Testis (tissue), 3 donors: ENCODE data around the gene MACROD2. TPM values are rescaled to one million over a fixed set of nuclear protein-coding genes. Genes with fewer than 3 reads are reported as not detected.

Experiments used
- DNase-seq: peaks from one replicate; pipeline ENCODE4 v3.0.0-alpha.2; 2019
- H3K27ac ChIP-seq, 2 donors: fragments of 200-600 bp; sonication (generic); one replicate each; pipeline ENCODE4 v1.5.1; 2019
- H3K27me3 ChIP-seq: fragments of 200-600 bp; sonication (generic); one replicate; pipeline ENCODE4 v1.5.1; 2019
- H3K36me3 ChIP-seq: fragments of 200-600 bp; sonication (generic); one replicate; pipeline ENCODE4 v1.5.1; 2017; ENCODE audit warnings: low read depth; ENCODE audit errors: missing control alignments
- H3K4me1 ChIP-seq: fragments of 200-600 bp; sonication (generic); one replicate; pipeline ENCODE4 v1.5.1; 2019
- H3K4me3 ChIP-seq, 2 donors: fragments of 200-600 bp; sonication (generic); one replicate each; pipeline ENCODE4 v1.5.1; 2017 to 2019
- H3K9me3 ChIP-seq: fragments of 200-600 bp; sonication (generic); one replicate; pipeline ENCODE4 v1.5.1; 2017
- POLR2A ChIP-seq: fragments of 450-650 bp; IDR thresholded peaks from one replicate; pipeline ENCODE4 v1.6.1; 2017; ENCODE audit warnings: antibody characterized with exemption, mild to moderate bottlenecking, moderate library complexity
- WGBS, 2 donors: methylation state at CpG; one replicate each; pipeline ENCODE4 v1.1.5; 2018; 5-methylcytosine and 5-hydroxymethylcytosine counted together
- intact Hi-C: fragments of 100-400 bp; cut with DNase I; formaldehyde crosslinking; loops from one replicate; pipeline ENCODE4 v1.15.1; 2023; ENCODE audit warnings: low total_unique reads
- polyA plus RNA-seq: library from polyadenylated mRNA; stranded (reverse); fragments of 350-450 nt; fragmentation: Illumina TruSeq; extraction: RNeasy Lipid Tissue Mini Kit (QIAGEN cat#74804); gene quantifications from one replicate; pipeline ENCODE4 v1.2.3, GENCODE V29; 2014; ENCODE audit warnings: low read depth, low replicate concordance; ENCODE audit not compliant: insufficient read depth
- total RNA-seq, 2 donors: library from RNA; depleted of rRNA; stranded (reverse); fragments of >200 nt; gene quantifications; one replicate each; pipeline ENCODE4 v1.2.3, GENCODE V29; 2016
- TF ChIP-seq, protein P1 (sequence below), 3 experiments: fragments of 450-650 bp in 2 of 3; fragments of 200-600 bp in 1 of 3; sonication (generic) in 1 of 3; IDR thresholded peaks; one replicate each; pipeline ENCODE4 v1.5.1; 2016 to 2019; ENCODE audit warnings: antibody characterized with exemption in 3 of 3, mild to moderate bottlenecking in 2 of 3, moderate library complexity in 1 of 3

Gene MACROD2
- total and polyA plus RNA-seq, 3 donors from 2014 or later = 12.6 to 20.6 (median 16.8) TPM

DNA sequence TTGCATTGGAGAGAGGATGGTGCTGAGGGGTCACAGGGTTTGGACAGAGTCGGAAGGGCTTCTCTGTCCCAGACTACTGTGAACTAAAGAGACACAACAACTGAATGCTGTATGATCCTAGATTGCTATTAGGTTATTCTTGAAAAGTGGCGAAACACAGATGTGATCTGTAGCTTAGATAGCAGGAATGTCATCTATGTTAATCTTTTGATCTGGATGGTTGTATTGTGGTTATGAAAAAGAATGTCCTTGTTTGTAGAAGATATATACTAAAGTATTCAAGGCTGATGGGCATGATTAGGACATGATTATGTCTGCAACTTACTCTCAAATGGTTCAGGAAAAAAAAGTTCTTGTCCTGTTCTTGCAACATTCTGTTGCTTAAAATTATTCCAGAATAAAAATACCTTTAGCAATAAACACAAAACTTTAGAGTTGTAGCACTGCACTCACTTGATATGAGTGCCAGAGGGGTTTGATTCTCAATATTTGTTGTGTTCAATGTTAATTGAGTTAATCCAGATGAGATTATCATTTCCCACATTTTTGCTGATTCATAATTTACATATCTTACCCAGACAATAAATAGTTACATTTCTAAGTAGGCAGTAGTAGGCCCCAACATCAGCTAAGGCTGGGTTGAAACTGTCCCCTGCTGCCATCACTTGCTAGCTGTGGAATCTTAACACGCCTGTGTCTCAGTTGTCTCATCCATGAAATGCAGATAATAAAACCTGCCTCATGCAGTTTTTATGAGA, 1932.8 kb downstream of the MACROD2 start:
- no peaks in the 10 kb centered on the region for H3K9me3 ChIP-seq
- no peaks in the 10 kb centered on the region for H3K27me3 ChIP-seq
- H3K36me3 ChIP-seq = no peaks in the 10 kb centered on the region
- DNase-seq = no peak
- 86 to 89% methylated on average over 3 of the region's 3 CpGs for WGBS, 2 donors
- TF ChIP-seq, protein P1, sequence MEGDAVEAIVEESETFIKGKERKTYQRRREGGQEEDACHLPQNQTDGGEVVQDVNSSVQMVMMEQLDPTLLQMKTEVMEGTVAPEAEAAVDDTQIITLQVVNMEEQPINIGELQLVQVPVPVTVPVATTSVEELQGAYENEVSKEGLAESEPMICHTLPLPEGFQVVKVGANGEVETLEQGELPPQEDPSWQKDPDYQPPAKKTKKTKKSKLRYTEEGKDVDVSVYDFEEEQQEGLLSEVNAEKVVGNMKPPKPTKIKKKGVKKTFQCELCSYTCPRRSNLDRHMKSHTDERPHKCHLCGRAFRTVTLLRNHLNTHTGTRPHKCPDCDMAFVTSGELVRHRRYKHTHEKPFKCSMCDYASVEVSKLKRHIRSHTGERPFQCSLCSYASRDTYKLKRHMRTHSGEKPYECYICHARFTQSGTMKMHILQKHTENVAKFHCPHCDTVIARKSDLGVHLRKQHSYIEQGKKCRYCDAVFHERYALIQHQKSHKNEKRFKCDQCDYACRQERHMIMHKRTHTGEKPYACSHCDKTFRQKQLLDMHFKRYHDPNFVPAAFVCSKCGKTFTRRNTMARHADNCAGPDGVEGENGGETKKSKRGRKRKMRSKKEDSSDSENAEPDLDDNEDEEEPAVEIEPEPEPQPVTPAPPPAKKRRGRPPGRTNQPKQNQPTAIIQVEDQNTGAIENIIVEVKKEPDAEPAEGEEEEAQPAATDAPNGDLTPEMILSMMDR (IDR thresholded peaks at IDR 0.05) = no peak
- H3K4me3 ChIP-seq = no peak overlapping the region
- no peak overlapping the region for H3K27ac ChIP-seq
- H3K4me1 ChIP-seq = no peaks in the 10 kb centered on the region
- intact Hi-C loops = no loop called here

DNA sequence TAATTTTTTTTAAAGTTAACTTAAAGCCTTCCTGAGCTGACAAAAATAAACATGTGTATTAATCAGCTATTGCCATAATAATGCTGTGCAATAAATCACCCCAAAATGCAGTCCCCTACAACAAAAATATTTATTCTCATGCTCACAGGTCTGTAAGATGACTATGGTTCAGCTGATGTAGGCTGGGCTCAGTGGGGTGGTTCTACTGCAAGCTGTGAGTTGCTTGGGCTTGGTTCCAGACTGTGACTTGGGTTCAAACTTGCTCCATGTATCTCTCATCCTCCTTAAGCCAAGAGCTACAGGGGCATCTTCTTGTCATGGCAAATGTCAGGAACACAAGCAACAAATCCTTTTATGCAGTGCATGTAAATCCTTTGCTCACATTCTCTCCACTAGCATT, 1933.6 kb downstream of the MACROD2 start:
- no peak for DNase-seq
- no peaks in the 10 kb centered on the region for H3K9me3 ChIP-seq
- H3K27ac ChIP-seq = no peak overlapping the region
- H3K27me3 ChIP-seq = no peaks in the 10 kb centered on the region
- H3K4me3 ChIP-seq = no peak overlapping the region
- no peaks in the 10 kb centered on the region for H3K4me1 ChIP-seq
- intact Hi-C loops = no loop called here
- no peaks in the 10 kb centered on the region for H3K36me3 ChIP-seq
- TF ChIP-seq POLR2A = no peak
- TF ChIP-seq, protein P1 (IDR thresholded peaks at IDR 0.05) = no peak

DNA sequence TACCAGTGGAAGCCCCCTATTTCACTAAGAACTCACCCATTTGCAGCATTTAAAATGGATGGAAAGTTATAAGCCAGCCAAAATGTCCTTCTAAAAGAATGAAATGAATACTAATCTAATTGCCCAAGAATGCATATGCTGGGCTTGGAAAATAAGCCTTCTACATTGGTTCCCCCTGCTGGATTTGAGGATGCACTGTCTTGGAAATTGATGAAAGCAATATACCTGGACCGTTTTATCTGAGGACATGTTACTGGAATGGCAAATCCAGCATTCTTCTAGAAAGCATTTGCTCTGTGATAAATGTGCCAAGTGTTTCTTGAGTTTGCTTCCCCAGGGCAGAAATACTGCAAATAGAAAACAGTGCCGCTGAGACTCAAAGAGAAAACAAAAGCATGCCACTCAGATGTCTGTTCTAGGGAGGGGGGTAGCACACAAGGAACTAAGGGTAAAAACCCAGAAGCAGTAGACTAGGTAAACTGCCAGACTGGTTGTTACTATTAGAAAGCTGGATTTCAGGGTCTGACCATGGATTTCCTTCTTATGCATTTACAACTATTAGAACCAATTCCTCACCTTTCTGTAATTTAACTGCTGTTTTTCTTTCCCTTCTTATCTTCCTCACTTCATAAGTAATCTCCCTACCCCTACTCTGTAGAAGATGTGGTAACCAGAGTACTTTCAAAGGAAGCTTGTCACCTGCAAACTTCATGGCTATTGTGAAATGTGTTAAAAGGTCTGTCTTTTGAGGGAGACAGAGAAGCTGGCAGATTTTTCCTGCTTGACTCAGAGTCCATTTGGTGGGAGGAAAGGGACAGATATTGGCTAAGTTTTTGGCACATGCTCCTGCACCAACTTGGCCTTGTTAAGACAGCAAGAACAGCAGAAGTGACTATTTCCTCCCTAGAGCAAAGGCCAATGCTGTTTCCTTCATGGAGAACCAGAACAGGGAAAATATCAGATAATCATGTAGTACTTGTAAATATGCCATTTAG, 1935.3 kb downstream of the MACROD2 start:
- no peak overlapping the region for H3K27ac ChIP-seq
- TF ChIP-seq, protein P1 (IDR thresholded peaks at IDR 0.05) = peak; percentile 38 to 69 (median 52)
- no peak for TF ChIP-seq POLR2A
- no peaks in the 10 kb centered on the region for H3K27me3 ChIP-seq
- intact Hi-C loops = no loop called here
- H3K9me3 ChIP-seq = no peaks in the 10 kb centered on the region
- H3K4me1 ChIP-seq = no peaks in the 10 kb centered on the region
- no peaks in the 10 kb centered on the region for H3K36me3 ChIP-seq
- H3K4me3 ChIP-seq = no peak overlapping the region
- WGBS, 2 donors = 13 to 30% methylated on average over 2 of the region's 2 CpGs
- peak; percentile 26 for DNase-seq

DNA sequence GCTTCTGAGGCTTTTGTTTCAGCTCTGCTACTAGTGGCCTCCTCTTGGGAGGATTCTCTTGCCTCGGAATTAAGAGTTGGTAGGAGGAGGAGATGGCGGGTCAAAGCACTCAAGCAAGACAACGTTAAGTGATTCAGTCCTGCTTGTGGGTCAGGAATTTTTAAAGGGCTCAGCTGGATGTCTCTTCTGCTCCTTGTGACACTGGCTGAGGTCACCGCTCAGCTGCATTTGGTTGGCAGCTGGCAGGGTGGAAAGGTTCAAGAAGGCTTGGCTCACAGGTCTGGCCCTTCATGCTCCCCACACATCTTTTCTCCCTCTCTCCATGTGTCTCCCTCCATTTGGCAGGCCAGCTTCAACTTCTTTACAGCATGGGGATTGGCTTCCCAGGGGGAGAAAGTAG, 1936.6 kb downstream of the MACROD2 start:
- DNase-seq = no peak
- no peaks in the 10 kb centered on the region for H3K27me3 ChIP-seq
- no peaks in the 10 kb centered on the region for H3K9me3 ChIP-seq
- no peaks in the 10 kb centered on the region for H3K4me1 ChIP-seq
- 86 to 97% methylated on average over 4 of the region's 4 CpGs for WGBS, 2 donors
- H3K4me3 ChIP-seq = no peak overlapping the region
- intact Hi-C loops = no loop called here
- no peaks in the 10 kb centered on the region for H3K36me3 ChIP-seq
- no peak overlapping the region for H3K27ac ChIP-seq
- TF ChIP-seq POLR2A = no peak
- TF ChIP-seq, protein P1 (IDR thresholded peaks at IDR 0.05) = no peak
